Endodermal cell (in vitro differentiated cells): ENCODE data around the gene VAV3. TPM values are rescaled to one million over a fixed set of nuclear protein-coding genes. Genes with fewer than 3 reads are reported as not detected.

Experiments used
- DNase-seq: peaks from one replicate; pipeline ENCODE4 v3.0.0-alpha.2; 2017
- H3K27ac ChIP-seq: 2 replicates; pipeline ENCODE4 v1.5.1; 2013; ENCODE audit warnings: mild to moderate bottlenecking, low read depth, low read length, moderate library complexity
- H3K27me3 ChIP-seq: 2 replicates; pipeline ENCODE4 v1.6.1; 2013; ENCODE audit warnings: mild to moderate bottlenecking, low read length, moderate library complexity; ENCODE audit not compliant: insufficient read depth, control insufficient read depth, poor library complexity, severe bottlenecking
- H3K36me3 ChIP-seq: 2 replicates; pipeline ENCODE4 v1.7.0; 2013; ENCODE audit warnings: mild to moderate bottlenecking, low read length, moderate library complexity; ENCODE audit not compliant: control insufficient read depth, insufficient read depth
- H3K4me1 ChIP-seq: one replicate; pipeline ENCODE4 v1.7.0; 2013; ENCODE audit warnings: low read length; ENCODE audit not compliant: control insufficient read depth, insufficient read depth
- H3K4me3 ChIP-seq: 2 replicates; pipeline ENCODE4 v1.5.1; 2013; ENCODE audit warnings: mild to moderate bottlenecking, low read length, moderate library complexity
- H3K9ac ChIP-seq: 2 replicates; pipeline ENCODE4 v1.6.1; 2013; ENCODE audit warnings: mild to moderate bottlenecking, low read length, moderate library complexity; ENCODE audit not compliant: poor library complexity, severe bottlenecking; ENCODE audit errors: extremely low read depth
- H3K9me3 ChIP-seq: 2 replicates; pipeline ENCODE4 v1.6.1; 2013; ENCODE audit warnings: mild to moderate bottlenecking, low read length, moderate library complexity; ENCODE audit not compliant: control insufficient read depth
- H3K27ac Mint-ChIP-seq: 2 replicates; pipeline ENCODE4 v1.8.0; 2020; ENCODE audit warnings: mixed read lengths
- H3K27me3 Mint-ChIP-seq: 2 replicates; pipeline ENCODE4 v1.8.0; 2021; ENCODE audit warnings: mild to moderate bottlenecking, mixed read lengths; ENCODE audit not compliant: insufficient read depth
- H3K36me3 Mint-ChIP-seq: 2 replicates; pipeline ENCODE4 v1.8.0; 2020; ENCODE audit warnings: low read depth, mixed read lengths
- H3K4me1 Mint-ChIP-seq: 2 replicates; pipeline ENCODE4 v1.8.0; 2020; ENCODE audit warnings: mixed read lengths
- H3K4me3 Mint-ChIP-seq: 2 replicates; pipeline ENCODE4 v1.8.0; 2020; ENCODE audit warnings: mild to moderate bottlenecking, moderate library complexity, mixed read lengths
- H3K9me3 Mint-ChIP-seq: 2 replicates; pipeline ENCODE4 v1.8.0; 2020; ENCODE audit warnings: mild to moderate bottlenecking, mixed read lengths
- WGBS, 2 experiments: methylation state at CpG; one replicate each; pipeline versions ENCODE4 v1.1.5 to v1.1.7; 2013; ENCODE audit warnings: missing lambda C conversion rate in 2 of 2, mixed read lengths in 1 of 2; ENCODE audit not compliant: insufficient coverage in 1 of 2, insufficient read length in 1 of 2; 5-methylcytosine and 5-hydroxymethylcytosine counted together
- total RNA-seq, 2 donors: library from RNA; stranded (reverse); fragmentation: NEBNext Ultra II Directional in 1 of 2; extraction: Animal tissue kit (Norgen Biotek cat#: 25700) in 1 of 2; gene quantifications; 2 replicates in 1 of 2; 3 replicates in 1 of 2; pipeline ENCODE4 v1.2.1, GENCODE V29; 2021
- TF ChIP-seq, protein P1 (sequence below): fragments of 200-600 bp; sonication (generic); conservative IDR thresholded peaks from 2 replicates; pipeline ENCODE4 v1.5.0; 2021; ENCODE audit warnings: antibody characterized with exemption, mild to moderate bottlenecking

Gene VAV3
- total RNA-seq, 2 donors from 2014 or later, result 6.9 to 9.6 TPM

DNA sequence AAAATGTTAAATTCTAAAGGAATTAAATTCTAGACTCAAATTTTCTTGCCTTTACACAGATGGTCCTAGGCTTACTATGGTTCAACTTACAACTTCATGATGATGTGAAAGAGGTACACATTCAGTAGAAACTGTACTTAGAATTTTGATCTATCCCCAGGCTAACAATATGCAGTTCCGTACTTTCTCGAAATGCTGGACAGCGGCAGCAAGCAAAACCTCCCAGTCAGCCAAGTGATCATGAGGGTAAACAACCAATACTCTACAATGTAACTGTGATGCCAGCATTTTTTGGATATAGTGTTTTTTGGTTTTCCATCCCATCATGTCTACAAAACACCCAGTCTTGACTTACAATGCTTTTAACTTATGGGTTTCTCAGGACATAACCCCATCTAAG lies 25.7 kb downstream of the VAV3 start:
- peaks cover 21% of the 10 kb centered on the region for H3K4me1 Mint-ChIP-seq
- H3K4me3 ChIP-seq, result no peak overlapping the region
- H3K36me3 ChIP-seq, result no peaks in the 10 kb centered on the region
- H3K27me3 ChIP-seq, result no peaks in the 10 kb centered on the region
- no peak overlapping the region for H3K9ac ChIP-seq
- no peaks in the 10 kb centered on the region for H3K9me3 Mint-ChIP-seq
- peaks cover 2% of the 10 kb centered on the region for H3K4me1 ChIP-seq
- no peaks in the 10 kb centered on the region for H3K36me3 Mint-ChIP-seq
- H3K27ac ChIP-seq, result no peak overlapping the region
- DNase-seq, result no peak
- TF ChIP-seq, protein P1, sequence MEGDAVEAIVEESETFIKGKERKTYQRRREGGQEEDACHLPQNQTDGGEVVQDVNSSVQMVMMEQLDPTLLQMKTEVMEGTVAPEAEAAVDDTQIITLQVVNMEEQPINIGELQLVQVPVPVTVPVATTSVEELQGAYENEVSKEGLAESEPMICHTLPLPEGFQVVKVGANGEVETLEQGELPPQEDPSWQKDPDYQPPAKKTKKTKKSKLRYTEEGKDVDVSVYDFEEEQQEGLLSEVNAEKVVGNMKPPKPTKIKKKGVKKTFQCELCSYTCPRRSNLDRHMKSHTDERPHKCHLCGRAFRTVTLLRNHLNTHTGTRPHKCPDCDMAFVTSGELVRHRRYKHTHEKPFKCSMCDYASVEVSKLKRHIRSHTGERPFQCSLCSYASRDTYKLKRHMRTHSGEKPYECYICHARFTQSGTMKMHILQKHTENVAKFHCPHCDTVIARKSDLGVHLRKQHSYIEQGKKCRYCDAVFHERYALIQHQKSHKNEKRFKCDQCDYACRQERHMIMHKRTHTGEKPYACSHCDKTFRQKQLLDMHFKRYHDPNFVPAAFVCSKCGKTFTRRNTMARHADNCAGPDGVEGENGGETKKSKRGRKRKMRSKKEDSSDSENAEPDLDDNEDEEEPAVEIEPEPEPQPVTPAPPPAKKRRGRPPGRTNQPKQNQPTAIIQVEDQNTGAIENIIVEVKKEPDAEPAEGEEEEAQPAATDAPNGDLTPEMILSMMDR, result no peak
- no peak overlapping the region for H3K27ac Mint-ChIP-seq
- H3K4me3 Mint-ChIP-seq, result no peak overlapping the region
- H3K9me3 ChIP-seq, result no peaks in the 10 kb centered on the region
- H3K27me3 Mint-ChIP-seq, result no peaks in the 10 kb centered on the region
- 94 to 100% methylated on average over 2 to 3 of the region's 3 CpGs for WGBS, 2 experiments

DNA sequence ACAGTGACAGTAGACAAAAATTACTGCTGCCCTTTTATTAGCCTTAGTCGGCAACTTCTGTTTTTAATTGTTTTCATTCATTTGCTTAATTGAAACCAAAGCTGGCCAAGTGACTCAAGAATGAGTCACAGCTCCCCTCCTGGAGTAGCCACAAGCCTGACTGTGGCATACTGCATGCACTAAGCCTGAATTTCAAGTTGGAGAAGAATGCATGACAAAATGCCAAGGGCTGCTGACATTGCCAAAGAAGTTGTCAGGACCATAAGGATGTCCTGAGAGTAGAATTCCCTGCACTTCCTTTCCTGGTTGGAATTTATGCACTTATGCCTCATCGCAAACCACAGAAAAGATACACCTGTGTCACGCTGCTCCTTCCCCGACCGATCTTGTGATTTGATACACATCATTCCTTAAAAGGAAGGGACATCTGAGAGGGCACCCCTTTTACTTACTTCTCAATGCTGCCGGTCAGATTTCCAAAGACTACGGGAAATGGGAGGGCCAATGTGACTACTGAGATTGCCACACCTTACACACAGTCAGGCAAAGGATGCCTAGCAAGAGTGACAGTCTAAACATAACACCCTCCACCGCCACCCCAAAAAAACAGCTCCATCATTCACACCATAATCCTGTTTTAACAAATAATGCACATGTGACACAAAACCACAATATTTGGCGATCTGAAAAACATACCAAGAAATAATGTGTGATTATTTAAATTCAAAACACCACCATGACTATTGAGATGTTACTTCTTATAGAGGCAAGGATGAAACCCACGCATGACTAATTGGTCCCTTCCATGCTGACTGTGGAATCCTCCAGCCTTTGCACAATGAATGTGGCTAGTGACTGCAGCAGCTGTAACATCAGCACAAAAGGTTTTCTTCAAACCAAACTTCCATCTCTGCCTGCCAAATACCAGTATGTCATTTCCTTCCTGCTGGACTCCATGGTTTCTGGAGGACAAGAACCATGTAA lies 28.2 kb downstream of the VAV3 start:
- Histone ChIP-seq H3K36me3 (no peaks in the 10 kb centered on the region), H3K9ac (no peak overlapping the region), H3K27me3 (no peaks in the 10 kb centered on the region), H3K4me3 (no peak overlapping the region), H3K9me3 (no peaks in the 10 kb centered on the region), H3K4me1 (peaks cover 2% of the 10 kb centered on the region), H3K27ac (no peak overlapping the region)
- H3K9me3 Mint-ChIP-seq, result no peaks in the 10 kb centered on the region
- peak; percentile 81 for DNase-seq
- 34 to 53% methylated on average over 6 to 10 of the region's 10 CpGs for WGBS, 2 experiments
- no peak overlapping the region for H3K4me3 Mint-ChIP-seq
- peak overlapping the region; percentile 7 for H3K27ac Mint-ChIP-seq
- no peaks in the 10 kb centered on the region for H3K36me3 Mint-ChIP-seq
- H3K27me3 Mint-ChIP-seq, result no peaks in the 10 kb centered on the region
- H3K4me1 Mint-ChIP-seq, result peaks cover 25% of the 10 kb centered on the region
- TF ChIP-seq, protein P1, result no peak

DNA sequence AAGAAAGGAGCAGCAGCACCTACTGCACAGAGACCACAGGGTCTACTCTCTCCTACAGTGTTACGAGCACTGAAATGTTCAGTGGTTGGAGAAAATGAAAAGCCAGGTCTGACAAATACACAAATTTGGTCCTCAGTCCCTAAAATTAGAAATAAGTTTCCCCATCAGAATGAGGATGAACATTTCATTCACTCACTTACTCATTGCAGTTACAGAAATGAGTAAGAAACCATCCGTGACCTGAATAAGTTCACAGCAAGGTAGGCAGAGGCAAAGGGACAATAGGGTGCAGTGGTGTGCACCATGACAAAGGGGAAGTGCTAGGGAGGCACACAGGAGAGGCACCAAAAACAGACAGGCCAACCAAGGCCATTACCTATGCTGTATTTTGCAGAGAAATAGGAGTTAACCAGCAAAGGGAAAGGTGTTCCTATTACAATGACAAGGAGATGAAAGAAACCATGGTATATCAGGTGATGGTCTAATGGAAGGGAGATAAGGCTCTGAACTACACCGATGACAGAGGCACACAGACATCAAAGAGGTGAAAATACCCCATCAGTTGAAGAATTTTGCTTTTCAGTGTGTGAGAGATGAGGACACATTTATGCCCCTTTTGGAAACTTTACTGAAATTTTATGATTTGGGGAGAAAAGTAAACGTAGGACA lies 29.4 kb downstream of the VAV3 start:
- H3K27me3 Mint-ChIP-seq, result no peaks in the 10 kb centered on the region
- H3K9me3 Mint-ChIP-seq, result no peaks in the 10 kb centered on the region
- H3K4me1 Mint-ChIP-seq, result peaks cover 25% of the 10 kb centered on the region
- no peak overlapping the region for H3K27ac Mint-ChIP-seq
- H3K4me3 Mint-ChIP-seq, result no peak overlapping the region
- Histone ChIP-seq H3K4me1 (peaks cover 2% of the 10 kb centered on the region), H3K36me3 (no peaks in the 10 kb centered on the region), H3K4me3 (no peak overlapping the region), H3K9ac (no peak overlapping the region), H3K9me3 (no peaks in the 10 kb centered on the region), H3K27ac (no peak overlapping the region), H3K27me3 (no peaks in the 10 kb centered on the region)
- no peaks in the 10 kb centered on the region for H3K36me3 Mint-ChIP-seq
- WGBS, 2 experiments, result 90 to 91% methylated on average over 3 to 4 of the region's 4 CpGs
- TF ChIP-seq, protein P1, result no peak
- DNase-seq, result no peak
